GM23338 (cell line): ENCODE results near the gene SAPCD1.

ENCODE experiments used
- EZH2 ChIP-seq: fragments of 200-600 bp; sonication (generic); IDR thresholded peaks from one replicate; pipeline ENCODE4 v1.8.0; 2017; ENCODE audit warnings: antibody characterized with exemption, mild to moderate bottlenecking, low read depth; ENCODE audit not compliant: unreplicated experiment
- EZH2phosphoT487 ChIP-seq: fragments of 200-600 bp; sonication (generic); IDR thresholded peaks from one replicate; pipeline ENCODE4 v1.8.1; 2018; ENCODE audit warnings: antibody characterized with exemption; ENCODE audit not compliant: unreplicated experiment
- TF ChIP-seq, protein P1 (sequence below), 2 experiments: fragments of 200-600 bp in 1 of 2; sonication (generic) in 1 of 2; conservative IDR thresholded peaks; 2 replicates each; pipeline versions ENCODE4 v1.5.1 to v1.6.1; 2016 to 2017; ENCODE audit warnings: antibody characterized with exemption in 2 of 2, low read depth in 2 of 2, mild to moderate bottlenecking in 2 of 2, moderate library complexity in 1 of 2

DNA sequence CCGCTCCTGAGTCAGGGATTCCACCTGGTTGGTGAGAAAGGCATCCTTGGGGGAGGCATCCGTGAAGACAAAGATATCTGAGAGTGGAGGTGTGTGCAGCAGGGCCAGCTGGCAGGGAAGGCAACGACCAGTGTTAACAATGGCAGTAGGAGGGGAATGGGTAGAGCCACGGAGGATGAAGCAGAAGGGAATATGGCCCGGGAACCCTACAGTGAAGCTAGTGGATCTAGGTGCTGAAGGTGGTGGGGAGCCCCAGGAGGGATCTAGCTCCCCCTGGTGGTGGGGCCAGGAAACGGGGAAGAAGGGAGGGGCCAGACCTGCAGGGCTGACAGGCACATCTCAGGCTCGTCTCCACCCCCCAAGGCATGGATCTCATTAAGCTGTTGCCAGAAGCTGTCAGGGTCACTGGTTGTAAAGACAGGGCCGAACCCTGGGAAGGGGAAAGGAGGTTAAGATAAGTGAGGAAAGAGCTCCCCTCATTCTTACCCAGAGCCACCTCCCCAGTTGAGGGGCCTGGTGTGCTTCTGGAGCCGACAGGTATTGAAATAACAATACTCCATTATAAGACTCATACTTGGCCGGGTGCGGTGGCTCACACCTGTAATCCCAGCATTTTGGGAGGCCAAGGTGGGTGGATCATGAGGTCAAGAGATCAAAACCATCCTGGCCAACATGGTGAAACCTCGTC, 7.4 kb downstream of the SAPCD1 start:
- no peak for TF ChIP-seq EZH2
- TF ChIP-seq, protein P1, sequence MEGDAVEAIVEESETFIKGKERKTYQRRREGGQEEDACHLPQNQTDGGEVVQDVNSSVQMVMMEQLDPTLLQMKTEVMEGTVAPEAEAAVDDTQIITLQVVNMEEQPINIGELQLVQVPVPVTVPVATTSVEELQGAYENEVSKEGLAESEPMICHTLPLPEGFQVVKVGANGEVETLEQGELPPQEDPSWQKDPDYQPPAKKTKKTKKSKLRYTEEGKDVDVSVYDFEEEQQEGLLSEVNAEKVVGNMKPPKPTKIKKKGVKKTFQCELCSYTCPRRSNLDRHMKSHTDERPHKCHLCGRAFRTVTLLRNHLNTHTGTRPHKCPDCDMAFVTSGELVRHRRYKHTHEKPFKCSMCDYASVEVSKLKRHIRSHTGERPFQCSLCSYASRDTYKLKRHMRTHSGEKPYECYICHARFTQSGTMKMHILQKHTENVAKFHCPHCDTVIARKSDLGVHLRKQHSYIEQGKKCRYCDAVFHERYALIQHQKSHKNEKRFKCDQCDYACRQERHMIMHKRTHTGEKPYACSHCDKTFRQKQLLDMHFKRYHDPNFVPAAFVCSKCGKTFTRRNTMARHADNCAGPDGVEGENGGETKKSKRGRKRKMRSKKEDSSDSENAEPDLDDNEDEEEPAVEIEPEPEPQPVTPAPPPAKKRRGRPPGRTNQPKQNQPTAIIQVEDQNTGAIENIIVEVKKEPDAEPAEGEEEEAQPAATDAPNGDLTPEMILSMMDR (conservative IDR thresholded peaks at IDR 0.05; ENCODE audit: low read depth in 2 of 2) = peak; percentile 91 to 94
- TF ChIP-seq EZH2phosphoT487 = no peak
